DOHH2 (cell line): ENCODE results near the gene NEDD4L.

Experiments
- H3F3A ChIP-seq: fragments of 200-600 bp; sonication (generic), shearing (Covaris generic); 2 replicates; pipeline ENCODE4 v1.6.0; 2016; ENCODE audit warnings: antibody characterized with exemption, mild to moderate bottlenecking; ENCODE audit not compliant: control insufficient read depth, insufficient read depth
- H3K27ac ChIP-seq: fragments of 200-600 bp; sonication (generic); 2 replicates; pipeline ENCODE4 v1.5.1; 2014; ENCODE audit warnings: low read depth, mild to moderate bottlenecking, low read length, moderate library complexity
- H3K27me3 ChIP-seq: fragments of 200-600 bp; sonication (generic); 2 replicates; pipeline ENCODE4 v1.6.1; 2014; ENCODE audit warnings: mild to moderate bottlenecking, low read length, mixed read lengths; ENCODE audit not compliant: control insufficient read depth
- H3K36me3 ChIP-seq: fragments of 200-600 bp; sonication (generic); 2 replicates; pipeline ENCODE4 v1.6.1; 2014; ENCODE audit warnings: mild to moderate bottlenecking, low read length, moderate library complexity, mixed read lengths; ENCODE audit not compliant: control insufficient read depth
- H3K4me1 ChIP-seq: fragments of 200-600 bp; sonication (generic); 2 replicates; pipeline ENCODE4 v1.6.1; 2014; ENCODE audit warnings: mild to moderate bottlenecking, low read length, mixed read lengths; ENCODE audit not compliant: control insufficient read depth
- H3K4me2 ChIP-seq: fragments of 200-600 bp; sonication (generic); 2 replicates; pipeline ENCODE4 v1.6.0; 2014; ENCODE audit warnings: mild to moderate bottlenecking, low read length, moderate library complexity
- H3K4me3 ChIP-seq: fragments of 200-600 bp; sonication (generic); 2 replicates; pipeline ENCODE4 v1.5.1; 2014; ENCODE audit warnings: mild to moderate bottlenecking, low read length, mixed read lengths
- H3K79me2 ChIP-seq: fragments of 200-600 bp; sonication (generic); 2 replicates; pipeline ENCODE4 v1.6.1; 2014; ENCODE audit warnings: mild to moderate bottlenecking, low read length, mixed read lengths; ENCODE audit not compliant: control insufficient read depth
- H3K9me2 ChIP-seq: fragments of 200-600 bp; sonication (generic); replicated peaks from 2 replicates; pipeline ENCODE4 v1.6.1; 2014; ENCODE audit warnings: mild to moderate bottlenecking, low read length, mixed read lengths; ENCODE audit not compliant: control insufficient read depth
- H3K9me3 ChIP-seq: fragments of 200-600 bp; sonication (generic); 2 replicates; pipeline ENCODE4 v1.6.1; 2014; ENCODE audit warnings: antibody characterized with exemption, low read length, mixed read lengths; ENCODE audit not compliant: control insufficient read depth, insufficient read depth
- H4K20me1 ChIP-seq: fragments of 200-600 bp; sonication (generic); 2 replicates; pipeline ENCODE4 v1.6.0; 2014; ENCODE audit warnings: low read depth, mild to moderate bottlenecking, antibody characterized with exemption, low read length, moderate library complexity; ENCODE audit not compliant: control insufficient read depth, insufficient read depth
- CTCF ChIP-seq: fragments of 200-600 bp; sonication (generic); IDR thresholded peaks from one replicate; pipeline ENCODE4 v1.5.1; 2014; ENCODE audit warnings: antibody characterized with exemption, mild to moderate bottlenecking, low read depth, low read length; ENCODE audit not compliant: poor library complexity, severe bottlenecking
- EZH2phosphoT487 ChIP-seq: fragments of 200-600 bp; sonication (generic); IDR thresholded peaks from 2 replicates; pipeline ENCODE4 v1.6.1; 2017; ENCODE audit warnings: borderline replicate concordance, mild to moderate bottlenecking, antibody characterized with exemption, low read length, moderate library complexity, mixed read lengths

NEDD4L gene

DNA sequence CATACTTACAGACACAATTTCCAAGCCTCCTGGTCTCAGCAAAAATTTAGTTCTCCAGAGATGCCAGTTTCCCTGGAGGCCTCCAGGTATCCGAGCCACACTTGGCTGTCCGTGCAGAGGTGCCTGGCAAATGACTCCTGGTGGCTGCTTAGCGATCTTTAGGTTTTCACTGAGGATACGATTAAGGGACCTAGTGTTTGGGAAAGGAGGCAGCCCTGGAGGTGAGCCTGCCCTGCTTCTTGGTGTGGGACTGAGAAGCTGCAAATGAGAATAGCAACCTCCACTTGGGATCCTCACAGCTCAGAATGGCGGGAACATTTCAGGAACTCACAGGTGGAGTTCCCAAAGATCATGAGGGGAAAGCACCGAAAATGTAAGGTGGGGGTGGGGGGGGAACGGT lies 367.3 kb downstream of the NEDD4L start:
- Histone ChIP-seq H3K9me3 (no peaks in the 10 kb centered on the region), H3K4me3 (no peak overlapping the region), H3F3A (no peaks in the 10 kb centered on the region), H3K27ac (no peak overlapping the region), H3K4me2 (no peak overlapping the region), H3K4me1 (no peaks in the 10 kb centered on the region), H3K79me2 (no peaks in the 10 kb centered on the region), H3K9me2 (no peaks in the 10 kb centered on the region), H4K20me1 (no peaks in the 10 kb centered on the region), H3K27me3 (peaks cover 17% of the 10 kb centered on the region), H3K36me3 (no peaks in the 10 kb centered on the region)
- TF ChIP-seq CTCF (no peak), EZH2phosphoT487 (no peak)

DNA sequence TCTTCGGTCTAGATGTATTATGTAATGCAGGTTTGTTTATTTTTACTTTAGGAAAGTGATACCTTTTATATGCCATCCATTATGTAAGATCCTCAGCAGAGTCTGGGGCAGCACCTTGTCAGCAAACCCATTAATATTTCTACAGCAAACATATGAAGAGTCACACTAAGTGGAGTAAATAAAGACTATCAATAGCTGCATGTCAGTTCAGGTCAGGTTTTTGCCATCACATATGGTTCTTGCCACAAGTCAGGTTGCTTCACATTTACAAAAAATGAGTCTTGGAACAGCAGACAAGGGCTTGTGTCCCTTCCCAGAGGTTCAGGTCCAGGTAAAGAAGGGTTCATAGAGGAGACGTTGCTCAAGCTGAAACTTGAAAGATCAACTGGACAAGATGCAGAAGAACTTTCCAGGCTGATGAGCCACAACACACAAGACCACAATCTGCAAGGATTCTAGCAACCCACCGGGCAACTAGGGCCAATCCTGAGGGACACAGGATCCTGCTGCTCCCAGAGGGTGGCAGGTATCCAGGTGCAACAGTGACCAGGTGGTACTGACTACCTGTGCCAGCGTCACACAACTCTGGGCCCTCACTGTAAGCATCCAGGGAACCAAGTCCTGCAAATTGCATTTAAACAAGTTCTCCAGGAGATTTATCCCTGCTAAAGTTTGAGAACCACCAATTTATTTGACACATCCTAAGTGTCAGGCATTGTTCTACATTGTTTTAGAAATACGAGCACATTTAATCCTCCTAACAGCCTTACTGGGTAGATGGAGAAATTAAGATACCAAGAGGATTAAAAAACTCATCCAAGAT lies 369.0 kb downstream of the NEDD4L start:
- Histone ChIP-seq H3K36me3 (no peaks in the 10 kb centered on the region), H3K9me2 (no peaks in the 10 kb centered on the region), H3K79me2 (no peaks in the 10 kb centered on the region), H3K4me3 (no peak overlapping the region), H3K27me3 (peaks cover 17% of the 10 kb centered on the region), H3F3A (no peaks in the 10 kb centered on the region), H4K20me1 (no peaks in the 10 kb centered on the region), H3K4me2 (no peak overlapping the region), H3K4me1 (no peaks in the 10 kb centered on the region), H3K27ac (no peak overlapping the region), H3K9me3 (no peaks in the 10 kb centered on the region)
- TF ChIP-seq EZH2phosphoT487 (no peak), CTCF (no peak)

DNA sequence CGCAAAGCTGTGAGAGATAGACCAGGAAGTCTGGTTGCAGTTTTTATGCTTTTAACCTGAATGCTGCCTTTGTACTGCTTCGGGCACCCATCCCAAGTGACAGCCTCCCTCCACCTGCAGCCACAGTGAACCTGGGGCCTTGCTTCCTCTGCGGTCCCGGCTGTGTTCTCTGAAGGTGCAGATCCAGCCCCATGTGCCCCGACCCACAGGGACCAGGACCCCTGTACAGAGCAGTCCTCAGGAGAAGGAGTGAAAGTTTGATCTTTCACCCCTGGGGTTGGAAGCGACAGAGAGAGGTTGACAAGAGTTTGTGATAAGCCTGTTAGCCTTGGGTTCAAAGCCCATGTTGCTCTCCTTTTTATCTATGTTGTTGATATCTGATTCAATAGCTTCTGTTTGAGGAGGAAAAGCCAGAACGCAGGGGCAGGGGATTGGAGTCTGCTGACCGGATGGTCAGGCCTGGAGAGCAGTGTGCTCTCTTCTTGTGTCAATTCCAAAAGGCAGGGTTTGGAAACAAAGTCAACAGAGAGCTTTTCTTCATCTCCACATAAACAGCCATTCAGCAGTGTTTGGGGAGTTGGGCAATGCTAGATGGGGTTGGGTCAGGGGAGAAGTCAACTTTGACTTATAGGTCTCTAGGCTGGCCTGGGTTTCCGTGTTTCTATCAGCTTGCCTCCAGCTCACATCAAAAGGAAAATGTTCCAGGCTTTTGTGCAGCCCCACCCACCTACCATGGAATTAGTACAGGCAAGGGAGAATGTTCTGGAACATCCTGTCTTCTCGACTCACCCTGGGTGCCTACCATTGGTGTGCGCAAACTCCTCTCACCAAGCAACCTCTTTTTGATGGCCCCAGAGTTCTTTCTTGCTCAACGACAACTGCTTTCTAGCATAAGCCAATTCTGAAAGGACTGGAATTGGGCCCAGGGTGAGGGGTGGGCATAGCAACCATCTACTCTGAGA lies 369.9 kb downstream of the NEDD4L start:
- no peak overlapping the region for H3K27ac ChIP-seq
- H3K9me3 ChIP-seq, result no peaks in the 10 kb centered on the region
- H4K20me1 ChIP-seq, result no peaks in the 10 kb centered on the region
- H3K27me3 ChIP-seq, result peaks cover 17% of the 10 kb centered on the region
- TF ChIP-seq EZH2phosphoT487 (no peak), CTCF (no peak)
- H3K4me2 ChIP-seq, result no peak overlapping the region
- H3F3A ChIP-seq, result no peaks in the 10 kb centered on the region
- no peaks in the 10 kb centered on the region for H3K9me2 ChIP-seq
- no peak overlapping the region for H3K4me3 ChIP-seq
- H3K36me3 ChIP-seq, result no peaks in the 10 kb centered on the region
- H3K4me1 ChIP-seq, result no peaks in the 10 kb centered on the region
- no peaks in the 10 kb centered on the region for H3K79me2 ChIP-seq
